HG02610 (cell line): ENCODE results near the gene NPM3.

Source experiments
- ATAC-seq: cut with Tn5 transposase; IDR thresholded peaks from one replicate; pipeline ENCODE4 v1.9.1; 2021; ENCODE audit warnings: mild to moderate bottlenecking, moderate library complexity; ENCODE audit not compliant: unreplicated experiment

Gene NPM3

DNA sequence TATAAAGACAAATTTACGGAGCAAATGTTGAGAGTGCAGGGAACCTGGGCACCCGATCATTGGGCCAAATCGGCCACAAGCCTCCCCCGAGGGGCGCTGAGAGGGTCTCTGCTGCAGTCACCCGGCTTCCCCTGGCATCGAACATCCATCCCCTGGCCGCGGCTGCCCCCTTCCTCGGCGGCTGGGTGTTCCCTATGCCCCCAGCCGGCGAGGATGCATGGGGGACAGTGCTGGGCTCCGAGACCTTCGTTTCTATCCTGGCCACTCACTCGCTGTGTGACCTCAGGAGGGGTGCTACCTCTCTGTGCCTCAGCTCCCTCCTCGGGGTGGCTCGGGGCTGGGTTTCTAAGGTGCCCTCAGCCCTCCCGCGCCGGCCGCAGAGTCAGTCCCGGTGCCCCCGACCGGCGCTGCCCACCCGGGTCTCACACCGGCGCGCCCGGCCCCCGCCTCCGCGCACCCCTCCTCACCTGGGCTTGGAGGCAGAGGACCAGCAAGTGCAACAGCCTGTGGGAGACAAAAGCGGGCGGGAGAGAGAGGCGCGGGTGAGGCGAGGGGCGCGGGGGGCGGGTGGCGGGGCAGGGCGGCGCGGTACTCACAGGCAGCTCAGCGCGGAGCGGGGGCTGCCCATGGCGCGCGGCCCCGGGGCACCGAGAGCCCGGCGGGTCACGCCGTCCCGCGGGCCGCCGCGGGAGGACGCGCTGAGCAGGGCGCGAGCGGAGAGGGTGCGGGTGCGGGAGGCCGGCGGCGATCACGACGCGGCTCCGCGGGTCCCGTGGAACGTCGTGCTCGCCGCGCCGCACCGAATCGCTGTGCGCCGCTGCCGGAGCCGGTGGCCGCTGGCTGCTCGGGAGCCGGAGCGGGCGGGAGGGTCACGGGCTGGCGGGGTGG is 7.7 kb downstream of the NPM3 start, which contains the start of gene FGF8:
TSS of gene FGF8 (minus strand) at position 842 of the 888 bp plus-strand sequence. CDS start at position 628, 214 bp downstream.
- ATAC-seq, result no peak

GRCh38 chr10:101774589-101775272 is 8.5 kb downstream of the NPM3 start:
- no peak for ATAC-seq

- ATAC-seq, result no peak
Measured at GRCh38 chr10:101773923-101774588, 9.2 kb downstream of the NPM3 start.

DNA sequence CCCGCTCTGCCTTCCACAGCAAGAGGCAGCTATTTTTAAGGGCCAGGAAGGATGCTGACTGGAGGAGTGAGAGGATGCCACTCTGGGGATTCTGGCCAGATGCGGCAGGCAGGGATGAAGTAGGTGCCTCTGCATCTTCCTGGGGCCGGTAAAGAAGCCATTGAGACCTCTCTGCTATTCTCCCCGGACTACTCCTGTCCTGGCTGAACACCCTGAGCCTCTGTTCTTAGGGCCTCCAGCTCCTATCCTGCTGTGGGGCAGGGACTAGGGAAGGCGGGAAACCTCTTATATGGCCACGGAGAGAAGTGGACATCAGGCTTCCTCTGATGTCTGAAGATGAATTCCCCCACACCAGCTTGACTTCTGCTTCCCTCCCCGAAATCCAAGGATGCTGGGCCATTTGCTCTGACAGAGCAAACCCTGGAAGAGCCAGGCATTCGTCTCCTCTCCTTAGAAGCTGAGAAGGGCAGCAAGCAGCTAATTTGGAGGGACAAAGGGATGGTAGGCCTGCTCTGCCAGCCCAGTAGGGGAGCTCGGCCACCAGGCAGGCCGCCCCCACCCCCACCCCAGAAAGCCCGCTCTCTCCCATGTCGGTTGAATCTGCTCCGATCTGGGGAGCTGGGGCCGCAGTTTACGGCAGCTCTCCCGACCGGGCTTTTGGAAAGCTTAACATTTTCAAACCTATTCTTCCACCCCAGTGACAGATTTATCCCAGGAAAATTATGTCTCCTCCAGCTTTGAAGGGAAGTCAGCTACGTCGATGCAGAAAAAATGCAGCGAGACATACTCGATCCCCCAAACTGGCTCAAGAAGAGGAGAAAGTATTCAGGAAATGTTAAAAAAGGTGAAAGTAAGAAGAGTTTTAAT is 10.1 kb downstream of the NPM3 start:
- ATAC-seq, result no peak

GRCh38 chr10:101772017-101772894 is 11.0 kb downstream of the NPM3 start:
- ATAC-seq, result no peak

DNA sequence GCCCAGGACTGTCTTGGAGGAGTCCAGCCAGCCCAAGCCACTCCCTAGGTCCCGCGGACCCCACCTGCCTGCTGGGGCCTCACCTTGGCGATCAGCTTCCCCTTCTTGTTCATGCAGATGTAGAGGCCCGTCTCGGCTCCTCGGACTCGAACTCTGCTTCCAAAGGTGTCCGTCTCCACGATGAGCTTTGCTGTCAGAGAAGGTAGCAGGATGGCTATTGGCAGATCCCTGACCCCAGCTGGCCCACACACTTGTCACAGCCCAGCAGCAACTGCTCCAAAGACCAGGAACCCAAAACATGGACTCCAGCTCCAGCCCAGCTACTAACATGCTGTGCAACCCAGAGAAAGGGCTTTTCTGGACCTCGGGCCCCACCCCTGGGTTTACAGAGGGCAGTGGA is 11.9 kb downstream of the NPM3 start:
- no peak for ATAC-seq

GRCh38 chr10:101770331-101771215 is 12.7 kb downstream of the NPM3 start:
- ATAC-seq, result no peak

DNA sequence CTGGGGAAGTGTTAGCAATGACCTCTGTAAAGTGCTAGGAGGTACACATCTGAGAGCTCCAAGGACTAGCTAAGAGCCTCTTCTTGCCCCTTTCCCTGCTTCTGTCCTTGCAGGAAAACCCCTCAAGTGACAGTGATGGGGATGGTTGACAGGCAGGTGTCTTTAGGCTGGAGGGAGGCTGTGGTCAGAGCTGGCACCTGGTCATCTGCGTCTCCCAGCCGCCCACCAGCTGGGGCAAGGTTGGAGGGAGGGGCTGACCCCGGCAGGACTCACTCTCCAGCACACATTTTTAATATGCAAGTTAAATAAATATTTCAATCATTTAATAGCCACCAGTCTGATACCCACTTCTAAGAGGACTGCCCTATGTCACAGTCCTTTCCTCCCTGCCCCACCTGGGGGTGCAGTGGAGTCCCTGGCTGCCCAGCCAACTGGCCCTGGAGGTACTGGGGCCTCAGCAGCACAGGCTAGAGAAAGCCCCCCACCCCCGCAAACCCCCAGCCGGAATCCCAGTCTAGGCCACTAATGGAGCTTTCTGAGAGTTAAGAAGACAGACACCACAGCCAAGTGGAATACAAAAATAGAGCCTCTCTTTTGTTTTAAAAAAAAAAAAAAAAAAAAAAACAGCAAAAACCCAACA is 13.6 kb downstream of the NPM3 start:
- no peak for ATAC-seq

GRCh38 chr10:101768791-101769170 is 14.5 kb downstream of the NPM3 start:
- ATAC-seq, result no peak

DNA sequence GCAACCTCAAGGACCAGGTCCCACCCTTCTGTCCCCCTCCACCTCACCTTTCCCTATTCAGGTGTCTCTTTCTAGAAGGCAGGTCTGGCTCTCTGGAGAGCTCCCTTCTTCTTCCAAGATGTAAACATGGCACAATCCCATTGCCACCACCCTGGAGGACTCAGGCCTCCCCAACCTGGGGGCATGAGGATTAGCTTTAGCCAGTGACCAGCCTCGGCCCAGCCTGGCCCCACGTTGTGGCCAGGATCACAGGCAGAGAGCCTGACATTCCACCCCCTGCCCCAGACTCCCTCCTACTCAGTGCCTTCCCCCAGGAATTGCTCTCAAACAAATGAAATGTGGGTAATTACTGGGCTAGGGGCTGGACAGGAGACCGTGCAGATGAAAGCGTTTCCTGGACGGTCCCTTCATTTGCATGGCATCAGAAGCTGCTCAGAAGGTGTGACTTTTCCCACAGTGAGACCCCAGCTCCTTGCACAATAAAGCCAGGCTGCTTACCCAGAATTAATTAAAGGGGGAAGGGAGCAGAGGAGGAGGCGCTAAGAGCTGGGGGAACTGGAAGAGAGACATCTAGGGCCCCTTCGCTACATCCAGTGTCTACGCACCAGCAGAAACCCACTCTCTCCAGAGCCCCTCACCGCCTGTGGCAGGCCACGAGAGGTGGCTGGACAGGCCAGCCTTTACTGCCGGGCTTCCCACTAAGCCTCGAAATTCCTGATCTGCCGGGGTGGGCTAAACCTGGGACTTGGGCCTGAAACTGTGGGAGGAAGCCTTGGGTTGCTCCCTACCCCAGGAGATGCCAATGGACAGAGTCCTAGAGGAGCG is 15.1 kb downstream of the NPM3 start:
- no peak for ATAC-seq

- ATAC-seq, result no peak
Measured at GRCh38 chr10:101767600-101767945, 15.7 kb downstream of the NPM3 start.

- ATAC-seq, result no peak
Measured at GRCh38 chr10:101766753-101767599, 16.3 kb downstream of the NPM3 start.

GRCh38 chr10:101766306-101766705 is 16.9 kb downstream of the NPM3 start:
- ATAC-seq, result no peak

DNA sequence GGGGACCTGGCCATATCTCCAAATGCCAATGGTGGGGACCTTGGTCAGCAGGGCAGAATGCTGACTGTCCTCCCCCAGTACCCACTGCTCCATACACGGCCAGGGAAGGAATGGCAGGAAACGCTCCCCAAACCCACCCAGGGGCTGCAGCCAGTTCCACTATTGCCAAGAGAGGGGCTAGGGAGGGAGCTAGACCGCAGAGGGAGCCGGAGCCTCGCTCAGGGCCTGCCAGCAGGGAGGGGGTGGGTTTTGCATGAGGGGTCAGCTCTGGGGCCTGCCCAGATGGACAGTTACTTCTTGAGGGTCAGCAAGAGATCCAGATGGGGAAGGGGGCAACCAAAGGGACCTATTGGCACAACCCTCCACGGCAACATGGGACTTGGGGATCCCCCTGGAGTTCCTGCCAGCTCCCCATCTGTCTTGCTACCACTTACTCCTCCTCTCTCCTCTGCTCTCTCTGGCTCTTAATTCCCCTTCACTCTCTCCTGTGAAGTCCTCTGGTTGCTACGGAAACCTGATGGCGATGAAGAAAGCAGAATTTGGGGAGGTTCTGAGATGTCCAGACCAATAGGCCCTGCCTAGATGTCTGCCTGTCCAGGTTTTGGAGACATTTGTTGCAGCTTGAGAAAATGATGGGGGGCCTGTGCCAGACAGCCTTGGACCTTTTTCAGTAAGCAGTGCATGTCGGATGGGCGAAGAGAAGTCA is 20.0 kb downstream of the NPM3 start:
- no peak for ATAC-seq

GRCh38 chr10:101762736-101763135 is 20.5 kb downstream of the NPM3 start:
- ATAC-seq, result no peak

DNA sequence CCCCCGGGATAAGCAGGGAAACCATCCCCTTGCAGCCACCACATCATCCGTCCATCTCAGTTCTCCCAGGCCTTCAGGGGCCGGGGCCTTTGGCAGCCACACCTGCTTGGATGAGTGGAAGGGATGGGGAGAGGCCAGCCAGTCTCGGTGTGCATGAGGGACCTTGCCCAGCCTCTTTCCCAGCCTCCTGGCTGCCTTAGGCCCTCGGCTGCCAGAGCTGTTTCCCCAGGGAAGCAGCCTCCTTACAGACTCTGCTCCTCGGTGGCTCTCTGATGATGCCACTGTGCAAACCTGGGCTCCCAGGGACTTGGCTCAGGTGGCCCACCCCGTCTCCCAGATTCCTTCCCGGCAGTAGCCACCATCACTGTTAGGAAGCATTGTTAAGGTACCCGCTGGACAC is 22.0 kb downstream of the NPM3 start:
- ATAC-seq, result no peak
